Measurements from ENCODE around the gene TDRD12. TPM values are rescaled to one million over a fixed set of nuclear protein-coding genes. Genes with fewer than 3 reads are reported as not detected.
"Not testable (repeated sequence)": the region's sequence is repeated elsewhere in the genome, so short reads cannot be mapped to it uniquely, and the experiment has no call there.

The TDRD12 gene
- total and polyA plus RNA-seq, 12 donors, result 0.06 to 0.47 (median 0.12) TPM; not detected in 6

- ATAC-seq (no peak), DNase-seq (no peak)
- H3K27me3 ChIP-seq, result no peaks in the 10 kb centered on the region
- intact Hi-C loops (cut with DNase I), result no loop called here
- no peak overlapping the region for H3K27ac ChIP-seq
- no peak overlapping the region for H3K4me3 ChIP-seq
- TF ChIP-seq CTCF (IDR thresholded peaks at IDR 0.05), result no peak
- H3K4me1 ChIP-seq, result no peaks in the 10 kb centered on the region
- WGBS, 2 donors, result 81 to 86% methylated on average over 7 of the region's 7 CpGs
- no peaks in the 10 kb centered on the region for H3K36me3 ChIP-seq
- peaks cover 0 to 20% (median 6%) of the 10 kb centered on the region in 11 donors for H3K9me3 ChIP-seq
Observed at GRCh38 chr19:32837531-32837930, 118.0 kb downstream of the TDRD12 start.

GRCh38 chr19:32842061-32842460 lies 122.5 kb downstream of the TDRD12 start:
- Histone ChIP-seq H3K9me3 (peaks cover 0 to 20% (median 6%) of the 10 kb centered on the region in 11 donors), H3K36me3 (no peaks in the 10 kb centered on the region), H3K27ac (no peak overlapping the region), H3K27me3 (no peaks in the 10 kb centered on the region), H3K4me3 (no peak overlapping the region), H3K4me1 (no peaks in the 10 kb centered on the region)
- DNase-seq (no peak), ATAC-seq (no peak)
- TF ChIP-seq CTCF (IDR thresholded peaks at IDR 0.05), result no peak
- 85 to 87% methylated on average over 8 of the region's 8 CpGs for WGBS, 2 donors
- intact Hi-C loops (cut with DNase I), result no loop called here

GRCh38 chr19:32843716-32844245 lies 124.2 kb downstream of the TDRD12 start:
- Histone ChIP-seq H3K36me3 (no peaks in the 10 kb centered on the region), H3K27ac (no peak overlapping the region), H3K27me3 (no peaks in the 10 kb centered on the region), H3K4me3 (no peak overlapping the region), H3K4me1 (no peaks in the 10 kb centered on the region), H3K9me3 (peaks cover 0 to 19% (median 6%) of the 10 kb centered on the region in 11 donors)
- no peak for ATAC-seq
- DNase-seq, result no peak
- intact Hi-C loops (cut with DNase I), result no loop called here
- TF ChIP-seq CTCF (IDR thresholded peaks at IDR 0.05), result no peak
- WGBS, 2 donors, result 92 to 93% methylated on average over 19 of the region's 19 CpGs

GRCh38 chr19:32848035-32848434 lies 128.5 kb downstream of the TDRD12 start:
- WGBS, 2 donors, result 0% methylated on average over 1 of the region's 2 CpGs; no CpG with 5 or more reads in 1 of the 2 donors
- H3K36me3 ChIP-seq; H3K27me3 ChIP-seq; H3K4me3 ChIP-seq; intact Hi-C loops (cut with DNase I); H3K9me3 ChIP-seq; H3K27ac ChIP-seq; H3K4me1 ChIP-seq; ATAC-seq; DNase-seq: not testable (repeated sequence)

GRCh38 chr19:32852216-32852615 lies 132.6 kb downstream of the TDRD12 start:
- H3K4me3 ChIP-seq, result no peak overlapping the region
- DNase-seq (no peak), ATAC-seq (no peak)
- intact Hi-C loops (cut with DNase I), result no loop called here
- H3K4me1 ChIP-seq, result no peaks in the 10 kb centered on the region
- no peaks in the 10 kb centered on the region for H3K27me3 ChIP-seq
- H3K36me3 ChIP-seq, result no peaks in the 10 kb centered on the region
- H3K27ac ChIP-seq, result no peak overlapping the region
- H3K9me3 ChIP-seq, result no peaks in the 10 kb centered on the region
- 90 to 91% methylated on average over 6 of the region's 6 CpGs for WGBS, 2 donors
- no peak for TF ChIP-seq CTCF (IDR thresholded peaks at IDR 0.05)

GRCh38 chr19:32856818-32857217 lies 137.3 kb downstream of the TDRD12 start:
- H3K9me3 ChIP-seq; H3K27ac ChIP-seq; DNase-seq; ATAC-seq; H3K4me1 ChIP-seq; H3K27me3 ChIP-seq; H3K36me3 ChIP-seq; H3K4me3 ChIP-seq; intact Hi-C loops (cut with DNase I): not testable (repeated sequence)
- 94 to 97% methylated on average over 7 of the region's 7 CpGs for WGBS, 2 donors

Data from heart right ventricle (tissue), 16 donors.